Fibroblast of pulmonary artery (primary cell): ENCODE measurements around the gene SUPT3H.

ENCODE experiments used
- DNase-seq: peaks from one replicate; pipeline ENCODE4 v3.0.0-alpha.2; 2010; ENCODE audit warnings: low read depth
- H3K4me3 ChIP-seq: replicated peaks from 2 replicates; pipeline ENCODE4 v1.5.1; 2011; ENCODE audit warnings: low read depth, mild to moderate bottlenecking, control low read depth, low read length, moderate library complexity
- TF ChIP-seq, protein P1 (sequence below): IDR thresholded peaks from 2 replicates; pipeline ENCODE4 v1.5.1; 2011; ENCODE audit warnings: mild to moderate bottlenecking, control low read depth, low read length, inconsistent platforms; ENCODE audit errors: missing control alignments

SUPT3H gene

GRCh38 chr6:45171380-45171779 is 206.4 kb downstream of the SUPT3H start:
- no peak overlapping the region for H3K4me3 ChIP-seq
- TF ChIP-seq, protein P1, sequence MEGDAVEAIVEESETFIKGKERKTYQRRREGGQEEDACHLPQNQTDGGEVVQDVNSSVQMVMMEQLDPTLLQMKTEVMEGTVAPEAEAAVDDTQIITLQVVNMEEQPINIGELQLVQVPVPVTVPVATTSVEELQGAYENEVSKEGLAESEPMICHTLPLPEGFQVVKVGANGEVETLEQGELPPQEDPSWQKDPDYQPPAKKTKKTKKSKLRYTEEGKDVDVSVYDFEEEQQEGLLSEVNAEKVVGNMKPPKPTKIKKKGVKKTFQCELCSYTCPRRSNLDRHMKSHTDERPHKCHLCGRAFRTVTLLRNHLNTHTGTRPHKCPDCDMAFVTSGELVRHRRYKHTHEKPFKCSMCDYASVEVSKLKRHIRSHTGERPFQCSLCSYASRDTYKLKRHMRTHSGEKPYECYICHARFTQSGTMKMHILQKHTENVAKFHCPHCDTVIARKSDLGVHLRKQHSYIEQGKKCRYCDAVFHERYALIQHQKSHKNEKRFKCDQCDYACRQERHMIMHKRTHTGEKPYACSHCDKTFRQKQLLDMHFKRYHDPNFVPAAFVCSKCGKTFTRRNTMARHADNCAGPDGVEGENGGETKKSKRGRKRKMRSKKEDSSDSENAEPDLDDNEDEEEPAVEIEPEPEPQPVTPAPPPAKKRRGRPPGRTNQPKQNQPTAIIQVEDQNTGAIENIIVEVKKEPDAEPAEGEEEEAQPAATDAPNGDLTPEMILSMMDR = no peak
- no peak for DNase-seq

DNA sequence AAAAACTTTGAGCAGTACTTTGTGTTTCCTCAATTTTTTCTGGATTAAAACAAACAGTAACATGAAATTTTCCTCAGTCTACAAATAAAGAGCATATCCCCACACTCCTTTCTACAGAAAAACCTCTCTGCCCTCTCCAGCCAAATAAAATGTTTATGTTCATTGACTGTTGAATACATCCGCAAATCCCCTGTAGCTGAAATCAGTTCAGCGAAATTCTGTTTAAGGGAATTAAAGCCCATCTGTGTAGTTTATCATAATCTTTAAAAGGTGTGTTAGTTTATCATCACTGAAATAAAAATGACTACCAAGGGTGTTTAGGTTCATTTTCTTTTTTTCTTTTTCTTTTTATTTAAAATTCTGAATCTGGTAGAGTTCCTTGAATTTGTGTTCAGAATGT is 207.4 kb downstream of the SUPT3H start:
- TF ChIP-seq, protein P1 = no peak

GRCh38 chr6:45169815-45170214 is 207.9 kb downstream of the SUPT3H start:
- TF ChIP-seq, protein P1 = no peak
- H3K4me3 ChIP-seq = no peak overlapping the region
- no peak for DNase-seq

More for the DNA sequence above, 207.4 kb downstream of the SUPT3H start:
- no peak overlapping the region for H3K4me3 ChIP-seq
- no peak for DNase-seq

DNA sequence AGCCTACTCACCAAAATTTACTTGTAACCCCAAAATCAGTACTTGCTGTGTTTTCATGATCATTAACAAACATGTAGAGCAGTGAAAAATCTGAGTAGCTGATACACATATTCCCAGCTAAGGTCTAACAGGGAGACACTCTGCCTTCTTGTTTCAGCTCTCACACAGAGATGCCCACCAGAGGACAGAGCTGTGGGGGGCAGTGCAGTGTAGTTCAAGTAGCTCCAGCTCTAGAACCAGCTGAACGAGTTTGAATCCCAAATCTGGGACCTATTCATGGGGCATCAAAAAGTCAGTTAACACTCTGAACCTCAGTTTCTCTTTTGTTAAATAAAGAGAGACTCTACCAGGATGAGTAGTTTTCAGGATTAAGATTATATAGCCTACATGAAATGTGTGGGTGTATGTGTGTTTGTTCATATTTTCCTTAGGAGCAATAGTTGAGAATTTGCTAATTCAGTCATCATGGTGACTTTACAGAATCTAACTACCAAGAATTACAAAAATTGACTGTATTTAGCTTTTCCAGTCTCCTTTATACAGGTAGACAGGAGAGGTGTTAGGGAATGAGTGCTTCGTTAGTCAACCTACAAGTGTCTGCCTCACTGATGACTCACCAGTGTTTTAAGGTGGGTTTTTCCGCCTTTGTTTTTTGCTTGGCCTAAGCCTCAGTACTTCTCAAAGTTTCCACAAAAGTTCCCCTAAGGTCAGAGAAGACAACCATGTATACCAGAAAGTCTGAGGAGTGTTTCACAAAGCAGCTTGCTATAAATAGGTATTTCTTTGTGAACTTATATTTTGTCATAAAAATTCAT is 213.6 kb downstream of the SUPT3H start:
- TF ChIP-seq, protein P1 = no peak
- DNase-seq = no peak

DNA sequence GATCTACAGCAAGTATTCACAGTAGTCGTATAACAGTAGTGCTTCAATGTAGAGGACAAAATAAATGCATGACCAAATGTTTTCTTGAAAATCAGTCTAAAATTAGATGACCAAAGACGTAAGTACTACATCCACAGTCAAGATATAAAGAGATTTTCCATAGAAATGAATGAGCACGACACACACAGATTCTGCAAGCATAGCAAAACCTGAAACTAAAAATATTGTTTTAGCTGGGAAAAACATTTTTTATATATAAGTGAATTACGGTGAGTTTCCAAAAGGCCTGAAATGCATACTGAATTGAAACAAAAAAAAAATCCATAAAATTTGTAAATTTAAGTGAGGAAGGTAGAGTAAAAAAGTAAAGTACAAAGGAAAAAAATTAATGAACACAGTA is 217.4 kb downstream of the SUPT3H start:
- no peak overlapping the region for H3K4me3 ChIP-seq
- TF ChIP-seq, protein P1 = no peak
- DNase-seq = no peak

More for the DNA sequence above, 213.6 kb downstream of the SUPT3H start:
- no peak overlapping the region for H3K4me3 ChIP-seq

- TF ChIP-seq, protein P1 = no peak
- DNase-seq = no peak
These were observed 221.7 kb downstream of the SUPT3H start for GRCh38 chr6:45156075-45156474.

GRCh38 chr6:45155341-45155894 is 222.3 kb downstream of the SUPT3H start:
- no peak overlapping the region for H3K4me3 ChIP-seq
- no peak for DNase-seq
- TF ChIP-seq, protein P1 = no peak

More at GRCh38 chr6:45156075-45156474, 221.7 kb downstream of the SUPT3H start:
- H3K4me3 ChIP-seq = no peak overlapping the region
